Measurements from ENCODE around the gene NPIPB6.

- TF ChIP-seq, protein P1, sequence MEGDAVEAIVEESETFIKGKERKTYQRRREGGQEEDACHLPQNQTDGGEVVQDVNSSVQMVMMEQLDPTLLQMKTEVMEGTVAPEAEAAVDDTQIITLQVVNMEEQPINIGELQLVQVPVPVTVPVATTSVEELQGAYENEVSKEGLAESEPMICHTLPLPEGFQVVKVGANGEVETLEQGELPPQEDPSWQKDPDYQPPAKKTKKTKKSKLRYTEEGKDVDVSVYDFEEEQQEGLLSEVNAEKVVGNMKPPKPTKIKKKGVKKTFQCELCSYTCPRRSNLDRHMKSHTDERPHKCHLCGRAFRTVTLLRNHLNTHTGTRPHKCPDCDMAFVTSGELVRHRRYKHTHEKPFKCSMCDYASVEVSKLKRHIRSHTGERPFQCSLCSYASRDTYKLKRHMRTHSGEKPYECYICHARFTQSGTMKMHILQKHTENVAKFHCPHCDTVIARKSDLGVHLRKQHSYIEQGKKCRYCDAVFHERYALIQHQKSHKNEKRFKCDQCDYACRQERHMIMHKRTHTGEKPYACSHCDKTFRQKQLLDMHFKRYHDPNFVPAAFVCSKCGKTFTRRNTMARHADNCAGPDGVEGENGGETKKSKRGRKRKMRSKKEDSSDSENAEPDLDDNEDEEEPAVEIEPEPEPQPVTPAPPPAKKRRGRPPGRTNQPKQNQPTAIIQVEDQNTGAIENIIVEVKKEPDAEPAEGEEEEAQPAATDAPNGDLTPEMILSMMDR (IDR thresholded peaks at IDR 0.05), result no peak
- TF ChIP-seq POLR2A (IDR thresholded peaks at IDR 0.05), result no peak
- no peak for TF ChIP-seq EP300 (IDR thresholded peaks at IDR 0.05)
Observed at GRCh38 chr16:28320023-28320561, 43.2 kb downstream of the NPIPB6 start.

All from ovary (tissue), 3 donors.